ENCODE data around the gene PTEN. TPM values are rescaled to one million over a fixed set of nuclear protein-coding genes. Genes with fewer than 3 reads are reported as not detected.
A peak's percentile ranks its signal among the peaks of the same experiment; 100 is the strongest.

The PTEN gene
- total RNA-seq, 1 donor from 2014 or later = 72.7 TPM

GRCh38 chr10:87925570-87925969 is 62.1 kb downstream of the PTEN start:
- Mint-ChIP-seq H3K27me3 (ENCODE audit: low read depth) (no peaks in the 10 kb centered on the region), H3K36me3 (peaks cover 25% of the 10 kb centered on the region), H3K4me1 (peaks cover 32% of the 10 kb centered on the region), H3K27ac (peak overlapping the region; percentile 23), H3K4me3 (no peak overlapping the region), H3K9me3 (peaks cover 4% of the 10 kb centered on the region)
- TF ChIP-seq, protein P1, sequence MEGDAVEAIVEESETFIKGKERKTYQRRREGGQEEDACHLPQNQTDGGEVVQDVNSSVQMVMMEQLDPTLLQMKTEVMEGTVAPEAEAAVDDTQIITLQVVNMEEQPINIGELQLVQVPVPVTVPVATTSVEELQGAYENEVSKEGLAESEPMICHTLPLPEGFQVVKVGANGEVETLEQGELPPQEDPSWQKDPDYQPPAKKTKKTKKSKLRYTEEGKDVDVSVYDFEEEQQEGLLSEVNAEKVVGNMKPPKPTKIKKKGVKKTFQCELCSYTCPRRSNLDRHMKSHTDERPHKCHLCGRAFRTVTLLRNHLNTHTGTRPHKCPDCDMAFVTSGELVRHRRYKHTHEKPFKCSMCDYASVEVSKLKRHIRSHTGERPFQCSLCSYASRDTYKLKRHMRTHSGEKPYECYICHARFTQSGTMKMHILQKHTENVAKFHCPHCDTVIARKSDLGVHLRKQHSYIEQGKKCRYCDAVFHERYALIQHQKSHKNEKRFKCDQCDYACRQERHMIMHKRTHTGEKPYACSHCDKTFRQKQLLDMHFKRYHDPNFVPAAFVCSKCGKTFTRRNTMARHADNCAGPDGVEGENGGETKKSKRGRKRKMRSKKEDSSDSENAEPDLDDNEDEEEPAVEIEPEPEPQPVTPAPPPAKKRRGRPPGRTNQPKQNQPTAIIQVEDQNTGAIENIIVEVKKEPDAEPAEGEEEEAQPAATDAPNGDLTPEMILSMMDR (IDR thresholded peaks at IDR 0.05; ENCODE audit: unreplicated experiment) = no peak
- no peak for DNase-seq (ENCODE audit: low spot score in 2 of 2, unreplicated experiment in 2 of 2)

GRCh38 chr10:87927091-87927490 is 63.7 kb downstream of the PTEN start:
- Mint-ChIP-seq H3K4me1 (peaks cover 41% of the 10 kb centered on the region), H3K9me3 (no peaks in the 10 kb centered on the region), H3K27ac (no peak overlapping the region), H3K4me3 (no peak overlapping the region), H3K27me3 (ENCODE audit: low read depth) (no peaks in the 10 kb centered on the region), H3K36me3 (peaks cover 21% of the 10 kb centered on the region)
- DNase-seq (ENCODE audit: low spot score in 2 of 2, unreplicated experiment in 2 of 2) = no peak
- TF ChIP-seq, protein P1 (IDR thresholded peaks at IDR 0.05; ENCODE audit: unreplicated experiment) = no peak

DNA sequence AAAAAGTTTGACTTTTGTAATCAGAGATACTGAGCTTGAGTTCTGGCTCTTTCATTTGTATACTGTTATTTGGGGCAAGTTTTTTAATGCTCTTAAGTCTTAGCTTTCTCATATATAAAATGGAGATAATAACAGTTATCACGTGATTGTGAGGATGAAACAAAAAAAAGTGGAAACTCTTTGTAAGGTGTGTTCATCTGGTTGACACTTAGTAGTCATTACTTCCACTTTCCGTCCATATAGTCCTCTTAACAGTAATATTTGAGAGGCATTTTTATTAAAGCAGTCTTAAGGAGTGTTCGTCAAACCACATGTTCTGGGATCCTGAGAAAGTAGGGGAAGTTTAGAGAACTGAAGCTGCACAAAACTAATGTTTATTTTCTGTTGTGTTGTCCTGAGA is 65.6 kb downstream of the PTEN start:
- Mint-ChIP-seq H3K27me3 (ENCODE audit: low read depth) (no peaks in the 10 kb centered on the region), H3K9me3 (no peaks in the 10 kb centered on the region), H3K4me3 (no peak overlapping the region), H3K36me3 (peaks cover 16% of the 10 kb centered on the region), H3K4me1 (peaks cover 40% of the 10 kb centered on the region), H3K27ac (peak overlapping the region; percentile 32)
- TF ChIP-seq, protein P1 (IDR thresholded peaks at IDR 0.05; ENCODE audit: unreplicated experiment) = no peak
- DNase-seq (ENCODE audit: low spot score in 2 of 2, unreplicated experiment in 2 of 2) = no peak

GRCh38 chr10:87930141-87930540 is 66.7 kb downstream of the PTEN start:
- peaks cover 40% of the 10 kb centered on the region for H3K4me1 Mint-ChIP-seq
- no peak for DNase-seq (ENCODE audit: low spot score in 2 of 2, unreplicated experiment in 2 of 2)
- TF ChIP-seq, protein P1 (IDR thresholded peaks at IDR 0.05; ENCODE audit: unreplicated experiment) = no peak
- no peak overlapping the region for H3K27ac Mint-ChIP-seq
- peaks cover 11% of the 10 kb centered on the region for H3K36me3 Mint-ChIP-seq
- H3K27me3 Mint-ChIP-seq (ENCODE audit: low read depth) = no peaks in the 10 kb centered on the region
- H3K4me3 Mint-ChIP-seq = no peak overlapping the region
- H3K9me3 Mint-ChIP-seq = no peaks in the 10 kb centered on the region

GRCh38 chr10:87930934-87931835 is 67.8 kb downstream of the PTEN start:
- Mint-ChIP-seq H3K27me3 (ENCODE audit: low read depth) (no peaks in the 10 kb centered on the region), H3K9me3 (no peaks in the 10 kb centered on the region), H3K4me3 (no peak overlapping the region), H3K4me1 (peaks cover 35% of the 10 kb centered on the region), H3K36me3 (peaks cover 18% of the 10 kb centered on the region), H3K27ac (no peak overlapping the region)
- no peak for DNase-seq (ENCODE audit: low spot score in 2 of 2, unreplicated experiment in 2 of 2)
- TF ChIP-seq, protein P1 (IDR thresholded peaks at IDR 0.05; ENCODE audit: unreplicated experiment) = no peak

All from mesothelial cell of epicardium (in vitro differentiated cells).